Trophoblast cell (in vitro differentiated cells and primary cell): ENCODE results near the gene CDC45.

Source experiments
- DNase-seq, 2 donors: peaks; one replicate each; pipeline ENCODE4 v3.0.0-alpha.2; 2016
- H2AFZ ChIP-seq: 2 replicates; pipeline ENCODE4 v1.6.1; 2013; ENCODE audit warnings: low read length, moderate library complexity, mild to moderate bottlenecking; ENCODE audit not compliant: insufficient read depth, poor library complexity
- H2AK5ac ChIP-seq: 2 replicates; pipeline ENCODE4 v1.6.1; 2013; ENCODE audit warnings: mild to moderate bottlenecking, low read length
- H2BK120ac ChIP-seq: 2 replicates; pipeline ENCODE4 v1.6.1; 2013; ENCODE audit warnings: low read length, mild to moderate bottlenecking, moderate library complexity; ENCODE audit not compliant: insufficient read depth, poor library complexity
- H2BK12ac ChIP-seq: 2 replicates; pipeline ENCODE4 v1.6.1; 2013; ENCODE audit warnings: mild to moderate bottlenecking, low read length, moderate library complexity
- H2BK5ac ChIP-seq: 2 replicates; pipeline ENCODE4 v1.6.1; 2013; ENCODE audit warnings: low read length, low read depth, moderate library complexity, mild to moderate bottlenecking; ENCODE audit not compliant: poor library complexity
- H3K14ac ChIP-seq: 2 replicates; pipeline ENCODE4 v1.6.1; 2013; ENCODE audit warnings: mild to moderate bottlenecking, low read length
- H3K18ac ChIP-seq: 2 replicates; pipeline ENCODE4 v1.6.1; 2013; ENCODE audit warnings: mild to moderate bottlenecking, low read length
- H3K23ac ChIP-seq: 2 replicates; pipeline ENCODE4 v1.6.1; 2013; ENCODE audit warnings: low read length
- H3K27ac ChIP-seq: 2 replicates; pipeline ENCODE4 v1.5.1; 2013; ENCODE audit warnings: low read depth, mild to moderate bottlenecking, inconsistent platforms, low read length, moderate library complexity
- H3K27me3 ChIP-seq: 2 replicates; pipeline ENCODE4 v1.6.1; 2013; ENCODE audit warnings: inconsistent platforms, mild to moderate bottlenecking, low read length, moderate library complexity; ENCODE audit not compliant: insufficient read depth
- H3K36me3 ChIP-seq, 2 experiments: 1 replicate in 1 of 2; 2 replicates in 1 of 2; pipeline ENCODE4 v1.6.1; 2013; ENCODE audit warnings: low read length in 2 of 2, mild to moderate bottlenecking in 2 of 2, moderate library complexity in 1 of 2; ENCODE audit not compliant: insufficient read depth in 2 of 2, control insufficient read depth in 1 of 2
- H3K4ac ChIP-seq: 2 replicates; pipeline ENCODE4 v1.6.1; 2013; ENCODE audit warnings: low read depth, mild to moderate bottlenecking, low read length, moderate library complexity
- H3K4me1 ChIP-seq, 2 experiments: 1 replicate in 1 of 2; 2 replicates in 1 of 2; pipeline ENCODE4 v1.6.1; 2013; ENCODE audit warnings: low read length in 2 of 2, mild to moderate bottlenecking in 2 of 2, moderate library complexity in 1 of 2; ENCODE audit not compliant: insufficient read depth in 2 of 2, control insufficient read depth in 1 of 2
- H3K4me2 ChIP-seq: 2 replicates; pipeline ENCODE4 v1.6.1; 2013; ENCODE audit warnings: inconsistent platforms, mild to moderate bottlenecking, low read length, moderate library complexity
- H3K4me3 ChIP-seq: 2 replicates; pipeline ENCODE4 v1.5.1; 2013; ENCODE audit warnings: mild to moderate bottlenecking, low read depth, low read length, inconsistent platforms
- H3K79me1 ChIP-seq: one replicate; pipeline ENCODE4 v1.6.1; 2013; ENCODE audit warnings: low read length
- H3K79me2 ChIP-seq: 2 replicates; pipeline ENCODE4 v1.6.1; 2013; ENCODE audit warnings: low read length, mild to moderate bottlenecking; ENCODE audit not compliant: control insufficient read depth, insufficient read depth, poor library complexity
- H3K9ac ChIP-seq: 2 replicates; pipeline ENCODE4 v1.6.1; 2013; ENCODE audit warnings: mild to moderate bottlenecking, low read length
- H3K9me3 ChIP-seq: 2 replicates; pipeline ENCODE4 v1.6.1; 2013; ENCODE audit warnings: low read depth, mild to moderate bottlenecking, control low read depth, inconsistent platforms, low read length; ENCODE audit not compliant: insufficient read depth
- H4K12ac ChIP-seq: 2 replicates; pipeline ENCODE4 v1.6.1; 2013; ENCODE audit warnings: low read depth, mild to moderate bottlenecking, low read length, moderate library complexity
- H4K8ac ChIP-seq: 2 replicates; pipeline ENCODE4 v1.6.1; 2013; ENCODE audit warnings: low read depth, mild to moderate bottlenecking, low read length, moderate library complexity
- H4K91ac ChIP-seq: one replicate; pipeline ENCODE4 v1.6.1; 2013; ENCODE audit warnings: low read depth, mild to moderate bottlenecking, low read length, moderate library complexity
- WGBS: extraction: QIAGEN DNeasy Blood & Tissue Kit; methylation state at CpG from one replicate; pipeline ENCODE4 v1.1.7; 2013; ENCODE audit warnings: missing lambda C conversion rate; ENCODE audit not compliant: insufficient read length, insufficient coverage; ENCODE audit errors: extremely low coverage; 5-methylcytosine and 5-hydroxymethylcytosine counted together

CDC45 gene

DNA sequence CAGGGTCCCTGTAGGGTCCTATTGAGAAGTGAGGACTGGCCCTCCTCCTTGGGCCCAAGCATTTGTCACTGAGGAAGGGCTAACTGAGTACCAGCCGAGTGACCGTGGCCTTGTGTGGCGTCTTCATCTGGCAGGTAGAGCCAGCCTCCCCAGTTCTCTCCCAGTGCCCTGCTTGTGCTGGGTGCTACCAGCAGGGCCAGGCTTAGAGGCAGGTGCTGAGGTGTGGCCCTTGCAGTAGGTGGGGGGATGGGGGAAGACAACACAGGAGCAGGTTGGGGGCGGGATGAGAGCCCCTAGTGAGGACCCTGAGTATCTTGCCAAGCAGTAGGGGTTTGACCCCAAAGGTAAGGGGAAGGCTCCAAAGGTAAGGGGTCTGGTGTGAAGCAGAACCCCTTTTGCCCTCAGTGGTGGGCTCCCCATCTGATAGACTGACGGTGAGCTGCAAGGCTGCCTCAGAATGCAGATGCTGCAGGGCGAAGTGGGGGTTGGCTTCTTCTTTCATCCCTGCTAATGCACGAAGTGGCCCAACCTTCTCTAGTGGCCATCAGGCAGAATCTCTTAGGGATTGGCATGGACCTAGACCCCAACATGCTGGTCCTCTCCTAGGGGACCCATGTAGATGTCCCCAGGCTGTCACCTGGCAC lies 19.6 kb downstream of the CDC45 start:
- WGBS, result no CpG with 5 or more reads among the region's 7 CpGs
- DNase-seq, result no peak
- no peak overlapping the region for H2AK5ac ChIP-seq

DNA sequence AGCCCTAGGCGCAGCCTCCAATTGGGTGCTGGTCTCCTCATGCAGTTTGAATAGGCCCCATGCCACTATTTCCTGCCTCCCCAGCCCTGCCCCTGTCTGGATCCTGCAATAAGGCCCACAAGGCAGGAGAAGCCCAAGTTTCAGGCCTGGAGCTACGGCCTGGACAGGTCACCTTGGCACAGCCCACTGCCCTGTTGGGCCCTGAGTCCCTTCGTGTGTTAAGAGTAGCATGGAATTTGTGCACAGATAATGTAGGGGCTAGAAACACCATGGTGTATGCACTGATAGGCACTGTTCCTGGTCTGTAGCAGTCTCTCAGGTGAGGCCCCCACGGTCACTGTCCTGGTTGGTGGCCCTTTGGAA lies 20.1 kb downstream of the CDC45 start:
- H3K23ac ChIP-seq, result no peak overlapping the region
- no peaks in the 10 kb centered on the region for H3K9me3 ChIP-seq
- H4K91ac ChIP-seq, result no peak overlapping the region
- no peak overlapping the region for H4K8ac ChIP-seq
- H3K79me1 ChIP-seq, result no peaks in the 10 kb centered on the region
- H4K12ac ChIP-seq, result no peak overlapping the region
- no peak overlapping the region for H3K4me3 ChIP-seq
- H3K27me3 ChIP-seq, result no peaks in the 10 kb centered on the region
- H3K14ac ChIP-seq, result no peak overlapping the region
- H2AK5ac ChIP-seq, result no peak overlapping the region
- no peak overlapping the region for H3K4ac ChIP-seq
- H2BK12ac ChIP-seq, result no peak overlapping the region
- H2BK5ac ChIP-seq, result no peak overlapping the region
- no peak for DNase-seq
- no peaks in the 10 kb centered on the region for H3K79me2 ChIP-seq
- WGBS, result no CpG with 5 or more reads among the region's 4 CpGs
- H3K36me3 ChIP-seq, result peaks cover 25 to 27% of the 10 kb centered on the region in 2 experiments
- no peak overlapping the region for H2AFZ ChIP-seq
- H3K27ac ChIP-seq, result no peak overlapping the region
- H3K4me1 ChIP-seq, result no peaks in the 10 kb centered on the region
- H2BK120ac ChIP-seq, result no peak overlapping the region
- H3K4me2 ChIP-seq, result no peak overlapping the region
- H3K9ac ChIP-seq, result no peak overlapping the region
- no peak overlapping the region for H3K18ac ChIP-seq

More for the DNA sequence above, 19.6 kb downstream of the CDC45 start:
- Histone ChIP-seq H2BK5ac (no peak overlapping the region), H3K4me1 (no peaks in the 10 kb centered on the region), H3K27ac (no peak overlapping the region), H3K36me3 (peaks cover 28 to 31% of the 10 kb centered on the region in 2 experiments), H3K79me1 (no peaks in the 10 kb centered on the region), H2BK120ac (no peak overlapping the region), H3K4me2 (no peak overlapping the region), H4K8ac (no peak overlapping the region), H2BK12ac (no peak overlapping the region), H3K9ac (no peak overlapping the region), H3K23ac (no peak overlapping the region), H3K18ac (no peak overlapping the region), H3K27me3 (no peaks in the 10 kb centered on the region), H3K9me3 (no peaks in the 10 kb centered on the region), H3K14ac (no peak overlapping the region), H3K4me3 (no peak overlapping the region), H4K12ac (no peak overlapping the region), H2AFZ (no peak overlapping the region), H3K79me2 (no peaks in the 10 kb centered on the region), H4K91ac (no peak overlapping the region), H3K4ac (no peak overlapping the region)

DNA sequence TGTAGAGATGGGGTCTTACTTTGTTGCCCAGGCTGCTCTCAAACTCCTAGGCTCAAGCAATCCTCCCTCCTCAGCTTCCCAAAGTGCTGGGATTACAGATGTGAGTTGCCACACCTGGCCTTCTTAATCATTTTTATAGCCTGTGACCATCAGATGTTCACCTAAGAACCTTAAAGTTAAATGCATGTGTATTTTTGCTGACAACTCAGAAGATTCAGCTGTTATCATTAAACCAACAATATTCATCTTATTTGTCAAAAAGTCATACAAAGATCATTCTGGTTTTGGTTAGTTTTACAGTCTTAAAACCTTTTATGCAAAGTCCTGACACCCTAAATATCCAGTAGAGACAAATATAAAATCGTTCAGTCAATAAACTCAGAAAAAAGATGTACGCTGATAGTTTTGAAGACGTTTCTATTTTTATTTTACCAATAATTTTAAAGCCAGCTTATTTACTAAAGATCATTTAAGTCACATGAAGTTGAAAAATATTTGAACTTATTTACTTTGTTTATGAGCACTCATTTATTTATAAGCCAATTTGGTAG lies 22.3 kb downstream of the CDC45 start:
- no peaks in the 10 kb centered on the region for H3K4me1 ChIP-seq
- no peak overlapping the region for H3K23ac ChIP-seq
- no peak overlapping the region for H3K4me2 ChIP-seq
- H4K12ac ChIP-seq, result no peak overlapping the region
- H2BK12ac ChIP-seq, result no peak overlapping the region
- H2BK5ac ChIP-seq, result no peak overlapping the region
- no peak overlapping the region for H3K4me3 ChIP-seq
- H3K27me3 ChIP-seq, result no peaks in the 10 kb centered on the region
- peaks cover 31 to 38% of the 10 kb centered on the region in 2 experiments for H3K36me3 ChIP-seq
- no peak for DNase-seq
- H3K27ac ChIP-seq, result no peak overlapping the region
- no peak overlapping the region for H2BK120ac ChIP-seq
- H3K9me3 ChIP-seq, result no peaks in the 10 kb centered on the region
- H2AK5ac ChIP-seq, result no peak overlapping the region
- no peak overlapping the region for H3K4ac ChIP-seq
- no peak overlapping the region for H2AFZ ChIP-seq
- no peak overlapping the region for H4K91ac ChIP-seq
- no peak overlapping the region for H3K14ac ChIP-seq
- no peaks in the 10 kb centered on the region for H3K79me1 ChIP-seq
- no peak overlapping the region for H4K8ac ChIP-seq
- no peak overlapping the region for H3K18ac ChIP-seq
- no peaks in the 10 kb centered on the region for H3K79me2 ChIP-seq
- H3K9ac ChIP-seq, result no peak overlapping the region
- WGBS, result no CpG with 5 or more reads among the region's 3 CpGs

DNA sequence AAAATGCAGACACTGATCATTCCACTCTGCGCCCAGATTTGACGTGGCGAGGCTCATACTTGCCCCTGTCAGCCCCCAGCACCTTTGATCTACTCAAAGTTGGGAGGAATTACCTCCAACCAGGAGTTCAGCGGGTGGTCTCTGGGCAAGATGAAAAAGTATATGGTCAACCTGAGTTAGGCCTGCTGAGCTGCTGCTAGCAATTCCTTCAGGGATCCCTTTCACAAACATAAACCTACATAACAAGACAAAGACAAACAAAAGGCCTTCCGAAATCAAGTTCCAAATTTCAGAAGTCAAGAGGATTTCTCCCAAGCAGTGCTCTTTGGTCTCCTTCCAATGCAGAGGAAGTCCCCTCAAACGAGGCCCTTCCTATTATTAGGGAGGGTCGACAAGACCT lies 23.6 kb downstream of the CDC45 start:
- H3K27ac ChIP-seq, result no peak overlapping the region
- WGBS, result no CpG with 5 or more reads among the region's 7 CpGs
- peaks cover 31 to 38% of the 10 kb centered on the region in 2 experiments for H3K36me3 ChIP-seq

More for the DNA sequence above, 23.6 kb downstream of the CDC45 start:
- H2BK5ac ChIP-seq, result no peak overlapping the region
- H3K79me1 ChIP-seq, result no peaks in the 10 kb centered on the region
- no peak overlapping the region for H2AK5ac ChIP-seq
- no peaks in the 10 kb centered on the region for H3K79me2 ChIP-seq
- H2BK120ac ChIP-seq, result no peak overlapping the region
- H3K4me3 ChIP-seq, result no peak overlapping the region
- no peaks in the 10 kb centered on the region for H3K27me3 ChIP-seq
- H4K8ac ChIP-seq, result no peak overlapping the region
- DNase-seq, result no peak
- no peak overlapping the region for H3K18ac ChIP-seq
- no peak overlapping the region for H3K4ac ChIP-seq
- H3K4me1 ChIP-seq, result no peaks in the 10 kb centered on the region
- H3K23ac ChIP-seq, result no peak overlapping the region
- H3K9me3 ChIP-seq, result no peaks in the 10 kb centered on the region
- H4K12ac ChIP-seq, result no peak overlapping the region
- no peak overlapping the region for H3K14ac ChIP-seq
- H3K4me2 ChIP-seq, result no peak overlapping the region
- no peak overlapping the region for H2BK12ac ChIP-seq
- H3K9ac ChIP-seq, result no peak overlapping the region
- no peak overlapping the region for H2AFZ ChIP-seq
- no peak overlapping the region for H4K91ac ChIP-seq
